Measurements from ENCODE around the gene PLBD1. TPM values are rescaled to one million over a fixed set of nuclear protein-coding genes. Genes with fewer than 3 reads are reported as not detected.

PLBD1 gene
- total RNA-seq, 4 donors from 2014 or later = 4.1 to 18.7 (median 6.6) TPM

- DNase-seq (ENCODE audit: extremely low spot score) = no peak
- Histone ChIP-seq H3K9me3 (no peaks in the 10 kb centered on the region), H3K27ac (replicated peaks in 1 of 4) (no peak overlapping the region), H3K4me1 (peaks cover 0 to 5% (median 0%) of the 10 kb centered on the region in 4 donors), H3K4me3 (no peak overlapping the region), H3K27me3 (no peaks in the 10 kb centered on the region), H3K36me3 (no peaks in the 10 kb centered on the region)
- 95% methylated on average over 8 of the region's 8 CpGs for WGBS
- intact Hi-C loops (cut with DNase I) = no loop called here
- no peak for TF ChIP-seq POLR2A (IDR thresholded peaks at IDR 0.05; ENCODE audit: low read depth)
- TF ChIP-seq POLR2AphosphoS5 (IDR thresholded peaks at IDR 0.05) = no peak
- TF ChIP-seq CTCF (IDR thresholded peaks at IDR 0.05) = no peak
- no peak for TF ChIP-seq EP300 (IDR thresholded peaks at IDR 0.05)
Observed at GRCh38 chr12:14578646-14579045, 11.0 kb upstream of the PLBD1 start.

DNA sequence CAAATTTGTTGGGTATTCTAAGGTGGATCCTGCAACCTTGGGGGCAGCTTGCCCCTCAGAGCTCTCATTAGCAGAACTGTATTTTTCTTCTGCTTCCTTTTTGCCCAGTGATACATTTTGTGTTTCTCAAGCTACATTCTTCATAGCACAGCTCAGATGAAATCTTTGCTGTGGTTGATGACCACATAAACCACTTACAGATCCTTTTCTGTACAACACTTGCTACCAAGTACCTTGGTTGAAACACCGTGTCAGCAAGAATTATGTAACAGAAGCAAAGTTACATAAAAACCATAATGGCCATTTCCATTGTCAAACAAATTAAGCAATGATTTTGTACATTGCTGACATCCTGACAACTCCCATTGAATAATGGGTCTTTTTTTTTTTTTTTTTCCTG lies 9.7 kb upstream of the PLBD1 start:
- WGBS = 68% methylated on average over 1 of the region's 1 CpG
- TF ChIP-seq CTCF (IDR thresholded peaks at IDR 0.05) (no peak), POLR2AphosphoS5 (IDR thresholded peaks at IDR 0.05) (no peak), POLR2A (IDR thresholded peaks at IDR 0.05; ENCODE audit: low read depth) (no peak), EP300 (IDR thresholded peaks at IDR 0.05) (no peak)
- H3K27me3 ChIP-seq = no peaks in the 10 kb centered on the region
- intact Hi-C loops (cut with DNase I) = no loop called here
- no peaks in the 10 kb centered on the region for H3K9me3 ChIP-seq
- H3K36me3 ChIP-seq = no peaks in the 10 kb centered on the region
- no peak overlapping the region for H3K27ac ChIP-seq (replicated peaks in 1 of 4)
- peaks cover 0 to 5% (median 0%) of the 10 kb centered on the region in 4 donors for H3K4me1 ChIP-seq
- H3K4me3 ChIP-seq = no peak overlapping the region
- no peak for DNase-seq (ENCODE audit: extremely low spot score)

DNA sequence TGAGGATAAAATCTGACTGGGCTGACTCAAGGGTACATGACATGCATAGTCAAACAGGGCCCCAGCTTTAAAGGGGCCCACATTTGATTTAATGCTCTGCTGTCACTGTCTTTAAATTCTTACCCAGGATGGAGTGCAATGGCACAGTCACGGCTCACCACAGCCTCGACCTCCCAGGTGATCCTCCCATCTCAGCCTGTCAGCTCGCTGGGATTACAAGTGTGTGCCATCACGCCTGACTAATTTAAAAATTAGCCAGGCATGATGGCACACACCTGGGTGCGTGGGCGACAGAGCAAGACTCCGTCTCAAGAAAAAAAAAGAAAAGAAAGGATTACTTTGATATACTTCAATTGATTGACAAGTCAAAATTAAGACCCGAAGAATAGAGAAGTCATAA lies 9.2 kb upstream of the PLBD1 start:
- WGBS = 85% methylated on average over 8 of the region's 8 CpGs
- TF ChIP-seq CTCF (IDR thresholded peaks at IDR 0.05) = no peak
- TF ChIP-seq POLR2A (IDR thresholded peaks at IDR 0.05; ENCODE audit: low read depth) = no peak
- TF ChIP-seq EP300 (IDR thresholded peaks at IDR 0.05) = no peak
- no peak for TF ChIP-seq POLR2AphosphoS5 (IDR thresholded peaks at IDR 0.05)
- H3K9me3 ChIP-seq = no peaks in the 10 kb centered on the region
- H3K4me1 ChIP-seq = peaks cover 0 to 5% (median 0%) of the 10 kb centered on the region in 4 donors
- intact Hi-C loops (cut with DNase I) = no loop called here
- no peak for DNase-seq (ENCODE audit: extremely low spot score)
- H3K27ac ChIP-seq (replicated peaks in 1 of 4) = no peak overlapping the region
- H3K4me3 ChIP-seq = no peak overlapping the region
- no peaks in the 10 kb centered on the region for H3K36me3 ChIP-seq
- no peaks in the 10 kb centered on the region for H3K27me3 ChIP-seq

- peaks cover 0 to 5% (median 0%) of the 10 kb centered on the region in 4 donors for H3K4me1 ChIP-seq
- no peaks in the 10 kb centered on the region for H3K9me3 ChIP-seq
- no peaks in the 10 kb centered on the region for H3K27me3 ChIP-seq
- no peak overlapping the region for H3K4me3 ChIP-seq
- WGBS = 88% methylated on average over 1 of the region's 1 CpG
- intact Hi-C loops (cut with DNase I) = no loop called here
- no peaks in the 10 kb centered on the region for H3K36me3 ChIP-seq
- H3K27ac ChIP-seq (replicated peaks in 1 of 4) = no peak overlapping the region
- TF ChIP-seq POLR2AphosphoS5 (IDR thresholded peaks at IDR 0.05) (no peak), CTCF (IDR thresholded peaks at IDR 0.05) (no peak), POLR2A (IDR thresholded peaks at IDR 0.05; ENCODE audit: low read depth) (no peak), EP300 (IDR thresholded peaks at IDR 0.05) (no peak)
- DNase-seq (ENCODE audit: extremely low spot score) = no peak
Observed at GRCh38 chr12:14575585-14575984, 7.9 kb upstream of the PLBD1 start.

DNA sequence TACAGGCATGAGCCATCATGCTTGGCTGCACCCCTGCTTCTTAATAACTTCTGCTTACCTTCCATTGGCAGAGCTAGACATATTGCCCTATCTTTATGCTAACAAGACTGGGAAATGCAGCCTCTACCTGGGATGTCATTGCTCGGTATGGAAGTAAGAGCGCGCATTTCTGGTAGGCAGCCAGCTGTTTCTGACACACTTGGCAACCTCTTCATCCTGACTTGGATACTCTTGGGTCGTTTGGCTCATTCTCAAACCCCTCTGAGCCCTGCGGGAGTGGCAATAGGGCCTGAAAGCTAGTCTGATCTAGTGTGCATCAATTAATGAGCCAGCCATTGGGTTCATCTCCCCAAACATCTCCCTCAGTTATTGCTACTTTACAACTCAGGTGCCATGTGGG lies 5.4 kb upstream of the PLBD1 start:
- intact Hi-C loops (cut with DNase I) = no loop called here
- TF ChIP-seq POLR2AphosphoS5 (IDR thresholded peaks at IDR 0.05) (no peak), CTCF (IDR thresholded peaks at IDR 0.05) (no peak), EP300 (IDR thresholded peaks at IDR 0.05) (no peak)
- Histone ChIP-seq H3K27ac (replicated peaks in 1 of 4) (no peak overlapping the region), H3K4me1 (peaks cover 0 to 12% (median 1%) of the 10 kb centered on the region in 4 donors), H3K9me3 (no peaks in the 10 kb centered on the region), H3K36me3 (no peaks in the 10 kb centered on the region), H3K27me3 (no peaks in the 10 kb centered on the region), H3K4me3 (no peak overlapping the region)
- DNase-seq (ENCODE audit: extremely low spot score) = no peak
- 94% methylated on average over 5 of the region's 5 CpGs for WGBS
